ENCODE results near the gene NFE2L2.
"Not testable (repeated sequence)": the region's sequence is repeated elsewhere in the genome, so short reads cannot be mapped to it uniquely, and the experiment has no call there.

NFE2L2 gene

DNA sequence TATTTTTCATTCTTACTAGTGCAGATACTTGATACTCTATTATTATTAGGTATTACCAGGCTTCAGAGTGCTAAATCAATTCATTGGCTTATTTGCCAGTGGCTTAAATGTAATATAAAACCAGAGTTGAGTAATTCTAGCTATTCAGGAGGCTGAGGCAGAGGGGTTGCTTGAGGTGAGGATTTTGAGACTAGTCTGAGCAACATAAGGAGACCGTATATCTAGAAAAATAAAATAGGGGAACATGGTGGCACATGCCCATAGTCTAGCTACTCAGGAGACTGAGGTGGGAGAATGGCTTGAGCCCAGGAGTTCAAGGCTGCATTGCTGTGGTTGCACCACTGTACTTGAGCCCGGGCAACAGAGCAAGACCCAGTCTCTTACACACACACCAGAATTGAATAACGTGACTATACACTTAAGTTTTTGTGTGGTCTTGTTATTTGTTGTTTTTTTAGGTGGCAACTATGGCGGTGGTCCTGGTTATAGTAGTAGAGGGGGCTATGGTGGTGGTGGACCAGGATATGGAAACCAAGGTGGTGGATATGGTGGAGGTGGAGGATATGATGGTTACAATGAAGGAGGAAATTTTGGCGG lies 47.2 kb downstream of the NFE2L2 start:
- no peak overlapping the region for H3K4me3 ChIP-seq (ENCODE audit: extremely low read depth, insufficient read depth, low read length, poor library complexity, severe bottlenecking)
- no peaks in the 10 kb centered on the region for H3K9me3 ChIP-seq (ENCODE audit: control insufficient read depth, low read length)
- WGBS, 2 experiments (ENCODE audit: insufficient coverage in 2 of 2): 96 to 100% methylated on average over 2 to 3 of the region's 5 CpGs
- H3K36me3 ChIP-seq (ENCODE audit: control insufficient read depth, insufficient read depth, low read length): peaks cover 81% of the 10 kb centered on the region
- H3K4me1 ChIP-seq (ENCODE audit: control insufficient read depth, insufficient read depth, low read length, poor library complexity, severe bottlenecking): peaks cover 12% of the 10 kb centered on the region
- no peak overlapping the region for H3K27ac ChIP-seq (ENCODE audit: low read depth, low read length, severe bottlenecking)

DNA sequence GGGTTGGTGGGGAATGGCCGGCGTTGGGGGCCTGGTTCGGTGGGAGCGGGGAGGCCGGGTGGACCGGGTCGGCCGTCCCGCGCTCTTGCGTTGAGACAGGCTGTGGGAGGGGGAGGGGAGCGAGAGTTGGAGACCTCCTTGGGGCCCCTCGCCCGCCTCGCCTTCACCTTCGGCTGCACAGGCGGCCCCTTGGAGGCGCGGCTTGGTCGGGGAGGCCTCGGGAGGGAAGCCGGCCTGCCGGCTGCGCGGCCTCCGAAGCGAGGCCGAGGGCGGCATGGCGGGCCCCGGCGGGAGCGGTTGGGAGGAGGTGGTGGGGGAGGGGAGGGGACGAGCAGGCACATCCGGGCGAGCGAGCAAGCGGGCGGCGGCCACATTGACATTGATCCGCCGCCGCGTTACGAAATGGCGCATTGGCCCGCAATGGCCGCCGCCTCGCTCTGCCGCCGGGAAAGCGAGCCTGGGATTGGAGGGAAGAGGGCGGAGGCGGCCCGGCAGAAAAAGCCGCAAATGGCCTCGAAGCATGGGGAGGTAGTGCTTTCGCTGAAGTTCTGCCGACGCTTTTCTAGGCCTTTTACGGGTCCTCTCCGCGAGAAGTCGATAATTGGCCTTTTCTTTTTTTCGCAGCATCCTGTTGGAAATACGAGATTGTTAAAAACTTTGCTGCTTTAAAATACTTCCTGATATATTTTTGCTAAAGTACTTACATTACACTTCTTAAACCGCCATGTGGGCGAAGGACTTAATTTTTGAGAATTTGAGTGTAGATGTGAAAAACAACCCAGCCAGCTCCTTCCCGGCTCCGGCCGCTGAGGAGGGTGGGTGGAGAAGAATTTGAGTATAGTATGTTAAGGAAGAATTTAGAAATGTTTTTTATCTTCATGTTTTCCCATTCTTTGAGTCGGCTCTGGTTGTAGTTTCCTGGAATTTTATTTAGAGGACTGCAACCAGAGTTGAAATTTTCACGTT lies 51.4 kb downstream of the NFE2L2 start:
- WGBS, 2 experiments (ENCODE audit: insufficient coverage in 2 of 2): 0 to 1% methylated on average over 35 to 54 of the region's 74 CpGs
- Histone ChIP-seq H3K36me3 (ENCODE audit: control insufficient read depth, insufficient read depth, low read length) (peaks cover 42% of the 10 kb centered on the region), H3K27ac (ENCODE audit: low read depth, low read length, severe bottlenecking) (peak overlapping the region; percentile 98), H3K4me1 (ENCODE audit: control insufficient read depth, insufficient read depth, low read length, poor library complexity, severe bottlenecking) (peaks cover 21% of the 10 kb centered on the region), H3K4me3 (ENCODE audit: extremely low read depth, insufficient read depth, low read length, poor library complexity, severe bottlenecking) (peak overlapping the region; percentile 95), H3K9me3 (ENCODE audit: control insufficient read depth, low read length) (no peaks in the 10 kb centered on the region)

DNA sequence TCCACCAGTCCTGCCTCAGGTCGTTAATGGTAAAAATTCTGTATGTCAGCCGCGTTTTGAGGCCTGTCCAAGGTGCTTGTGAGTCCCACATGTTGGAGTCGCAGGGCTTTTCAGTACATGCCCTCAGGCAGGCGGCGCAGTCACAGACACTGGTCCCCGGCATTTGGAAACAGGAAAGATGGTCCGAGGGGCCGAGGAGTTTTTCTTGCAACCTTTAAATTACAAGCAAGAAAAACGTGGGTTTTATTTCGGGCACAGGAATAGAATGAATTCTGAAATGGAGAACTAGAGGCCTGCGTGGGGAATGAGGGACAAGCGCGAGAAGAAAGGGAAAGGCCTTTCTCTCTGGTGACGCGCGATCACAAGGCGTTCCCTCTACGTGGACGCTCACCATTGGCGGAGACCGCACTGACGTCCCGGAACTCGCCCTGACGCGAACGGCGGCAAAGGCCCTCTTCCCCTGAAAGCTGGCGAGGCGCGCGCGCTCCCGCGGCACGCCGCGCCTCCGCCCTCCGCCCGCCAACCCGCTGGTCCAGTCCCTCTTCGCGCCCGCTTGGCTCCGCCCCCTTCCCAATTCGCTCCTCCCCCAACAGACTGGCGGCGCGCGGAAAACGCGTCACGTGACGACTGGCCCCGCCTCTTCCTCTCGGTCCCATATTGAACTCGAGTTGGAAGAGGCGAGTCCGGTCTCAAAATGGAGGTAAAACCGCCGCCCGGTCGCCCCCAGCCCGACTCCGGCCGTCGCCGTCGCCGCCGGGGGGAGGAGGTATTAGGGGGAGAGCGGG lies 52.2 kb downstream of the NFE2L2 start, which contains the start of gene HNRNPA3:
Gene HNRNPA3, plus strand, starts transcription at position 689 of the 785 bp plus-strand sequence. Its CDS starts 6 bp downstream, at position 695.
- WGBS, 2 experiments (ENCODE audit: insufficient coverage in 2 of 2): 1% methylated on average over 41 to 42 of the region's 74 CpGs
- Histone ChIP-seq H3K27ac (ENCODE audit: low read depth, low read length, severe bottlenecking) (peak within 1 kb of the TSS; percentile 98), H3K4me3 (ENCODE audit: extremely low read depth, insufficient read depth, low read length, poor library complexity, severe bottlenecking) (peak within 1 kb of the TSS; percentile 95), H3K4me1 (ENCODE audit: control insufficient read depth, insufficient read depth, low read length, poor library complexity, severe bottlenecking) (peaks cover 21% of the 10 kb centered on the region), H3K9me3 (ENCODE audit: control insufficient read depth, low read length) (no peaks in the 10 kb centered on the region), H3K36me3 (ENCODE audit: control insufficient read depth, insufficient read depth, low read length) (peaks cover 33% of the 10 kb centered on the region)

DNA sequence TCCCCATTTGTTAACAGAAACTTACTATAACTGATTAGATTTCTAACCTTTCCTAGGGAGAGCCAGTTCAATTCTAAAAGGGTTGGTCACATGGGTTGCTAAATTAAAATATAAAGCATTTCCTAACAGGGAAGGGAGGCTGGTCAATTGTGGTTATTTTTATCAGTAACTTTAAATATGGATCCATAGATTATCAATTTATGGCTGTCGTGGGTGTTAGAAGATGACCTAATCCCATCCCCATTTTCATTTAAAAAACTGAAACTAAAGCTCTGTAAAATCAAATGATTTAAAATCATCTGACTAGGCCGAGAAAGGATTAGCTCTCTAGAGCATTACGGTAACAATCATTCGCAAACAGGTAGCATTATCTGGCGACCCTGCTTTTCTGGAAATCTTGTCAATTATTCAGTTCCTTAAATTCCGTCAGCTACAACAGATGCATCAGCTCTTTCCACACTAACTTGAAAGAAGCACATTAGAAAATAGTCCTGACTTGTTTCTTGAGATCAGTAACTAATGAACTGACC lies 52.9 kb downstream of the NFE2L2 start:
- H3K4me3 ChIP-seq (ENCODE audit: extremely low read depth, insufficient read depth, low read length, poor library complexity, severe bottlenecking): peak overlapping the region; percentile 95
- peak overlapping the region; percentile 98 for H3K27ac ChIP-seq (ENCODE audit: low read depth, low read length, severe bottlenecking)
- H3K36me3 ChIP-seq (ENCODE audit: control insufficient read depth, insufficient read depth, low read length): peaks cover 27% of the 10 kb centered on the region
- peaks cover 21% of the 10 kb centered on the region for H3K4me1 ChIP-seq (ENCODE audit: control insufficient read depth, insufficient read depth, low read length, poor library complexity, severe bottlenecking)
- H3K9me3 ChIP-seq (ENCODE audit: control insufficient read depth, low read length): no peaks in the 10 kb centered on the region
- 22 to 37% methylated on average over 5 of the region's 6 CpGs for WGBS, 2 experiments (ENCODE audit: insufficient coverage in 2 of 2)

DNA sequence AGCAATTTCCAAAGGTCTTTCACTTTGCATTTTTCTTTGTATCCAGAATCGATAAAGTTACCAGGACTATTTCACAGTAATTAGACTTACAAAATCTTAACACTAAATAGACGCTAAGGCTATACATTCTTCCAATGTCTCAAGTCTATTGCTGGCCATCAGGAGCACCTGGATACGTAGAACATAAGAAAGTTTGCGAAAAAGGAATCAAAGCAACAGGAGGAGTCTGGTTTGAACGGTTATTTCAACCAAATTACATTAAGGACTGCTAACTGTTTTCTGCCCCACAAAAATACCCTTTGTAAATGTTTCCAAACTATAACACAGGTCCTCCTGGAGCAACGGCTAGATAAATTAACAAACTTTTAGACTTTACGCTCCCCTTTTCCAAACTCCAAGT lies 53.4 kb downstream of the NFE2L2 start:
- peaks cover 21% of the 10 kb centered on the region for H3K4me1 ChIP-seq (ENCODE audit: control insufficient read depth, insufficient read depth, low read length, poor library complexity, severe bottlenecking)
- H3K4me3 ChIP-seq (ENCODE audit: extremely low read depth, insufficient read depth, low read length, poor library complexity, severe bottlenecking): peak overlapping the region; percentile 95
- 64 to 78% methylated on average over 4 to 6 of the region's 7 CpGs for WGBS, 2 experiments (ENCODE audit: insufficient coverage in 2 of 2)
- peaks cover 22% of the 10 kb centered on the region for H3K36me3 ChIP-seq (ENCODE audit: control insufficient read depth, insufficient read depth, low read length)
- no peaks in the 10 kb centered on the region for H3K9me3 ChIP-seq (ENCODE audit: control insufficient read depth, low read length)
- H3K27ac ChIP-seq (ENCODE audit: low read depth, low read length, severe bottlenecking): peak overlapping the region; percentile 98

DNA sequence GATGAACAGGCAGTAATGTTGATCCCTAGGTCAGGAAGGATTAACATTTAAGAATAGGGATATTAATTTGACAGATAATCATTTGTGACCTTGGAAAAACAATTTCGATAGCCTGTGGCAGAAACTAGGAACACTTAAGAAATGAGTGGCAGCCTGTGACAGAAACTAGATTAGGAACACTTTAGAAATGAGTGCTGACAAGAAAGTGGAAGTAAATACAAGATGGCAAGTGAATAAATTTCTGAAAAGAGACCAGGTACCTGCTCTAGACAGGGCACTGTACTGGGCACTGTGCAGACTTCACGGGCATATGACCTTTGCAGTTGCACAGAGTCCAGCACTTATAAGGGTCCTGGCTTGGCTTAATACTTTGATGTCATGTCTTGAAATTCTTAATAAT lies 57.4 kb downstream of the NFE2L2 start:
- H3K9me3 ChIP-seq (ENCODE audit: control insufficient read depth, low read length): no peaks in the 10 kb centered on the region
- H3K4me1 ChIP-seq (ENCODE audit: control insufficient read depth, insufficient read depth, low read length, poor library complexity, severe bottlenecking): peaks cover 10% of the 10 kb centered on the region
- H3K36me3 ChIP-seq (ENCODE audit: control insufficient read depth, insufficient read depth, low read length): no peaks in the 10 kb centered on the region
- H3K4me3 ChIP-seq (ENCODE audit: extremely low read depth, insufficient read depth, low read length, poor library complexity, severe bottlenecking): no peak overlapping the region
- no peak overlapping the region for H3K27ac ChIP-seq (ENCODE audit: low read depth, low read length, severe bottlenecking)
- 93 to 97% methylated on average over 2 of the region's 2 CpGs for WGBS, 2 experiments (ENCODE audit: insufficient coverage in 2 of 2)

DNA sequence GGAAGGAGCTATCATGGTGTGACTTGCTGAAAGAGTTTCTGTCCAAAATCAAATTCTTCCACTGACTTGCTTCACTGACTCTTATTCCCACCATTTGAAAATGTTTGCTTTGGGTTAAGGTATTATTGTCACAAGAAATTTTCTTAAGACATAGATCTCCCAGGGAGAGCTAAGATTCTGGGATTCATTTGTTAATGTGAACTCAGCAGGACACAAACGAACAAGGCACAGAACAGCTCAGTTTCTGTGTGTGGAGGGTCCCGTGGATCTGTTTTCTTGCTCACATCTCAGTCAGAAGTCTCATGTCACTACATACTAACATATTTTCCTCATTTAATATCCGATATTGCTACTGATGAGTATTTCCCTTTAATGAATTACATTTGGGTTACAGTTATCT lies 60.1 kb downstream of the NFE2L2 start:
- H3K4me1 ChIP-seq (ENCODE audit: control insufficient read depth, insufficient read depth, low read length, poor library complexity, severe bottlenecking): no peaks in the 10 kb centered on the region
- H3K27ac ChIP-seq (ENCODE audit: low read depth, low read length, severe bottlenecking): no peak overlapping the region
- no peaks in the 10 kb centered on the region for H3K36me3 ChIP-seq (ENCODE audit: control insufficient read depth, insufficient read depth, low read length)
- no peaks in the 10 kb centered on the region for H3K9me3 ChIP-seq (ENCODE audit: control insufficient read depth, low read length)
- WGBS, 2 experiments (ENCODE audit: insufficient coverage in 2 of 2): 25 to 57% methylated on average over 1 to 2 of the region's 3 CpGs
- H3K4me3 ChIP-seq (ENCODE audit: extremely low read depth, insufficient read depth, low read length, poor library complexity, severe bottlenecking): no peak overlapping the region

DNA sequence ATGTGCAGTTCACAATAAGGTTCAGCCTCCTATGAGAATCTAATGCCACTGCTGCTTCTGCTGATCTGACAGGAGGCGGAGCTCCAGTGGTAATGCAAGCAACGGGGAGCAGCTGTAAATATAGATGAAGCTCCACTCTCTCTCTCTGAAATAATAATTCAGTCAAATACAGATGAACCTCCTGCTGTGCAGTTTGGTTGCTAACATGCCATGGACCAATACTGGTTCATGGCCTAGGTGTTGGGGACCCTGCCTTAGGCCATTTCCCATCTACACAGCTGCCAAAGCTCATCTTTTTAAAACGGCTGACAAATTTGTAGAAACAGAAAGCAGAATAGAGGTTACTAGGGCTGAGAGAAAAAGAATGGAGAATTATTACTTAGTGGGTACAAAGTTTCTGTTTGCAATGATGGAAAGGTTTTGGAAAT lies 62.6 kb downstream of the NFE2L2 start:
- Histone ChIP-seq H3K27ac (ENCODE audit: low read depth, low read length, severe bottlenecking) (no peak overlapping the region), H3K4me1 (ENCODE audit: control insufficient read depth, insufficient read depth, low read length, poor library complexity, severe bottlenecking) (no peaks in the 10 kb centered on the region), H3K4me3 (ENCODE audit: extremely low read depth, insufficient read depth, low read length, poor library complexity, severe bottlenecking) (no peak overlapping the region), H3K36me3 (ENCODE audit: control insufficient read depth, insufficient read depth, low read length) (no peaks in the 10 kb centered on the region), H3K9me3 (ENCODE audit: control insufficient read depth, low read length) (no peaks in the 10 kb centered on the region)
- 93 to 100% methylated on average over 1 to 3 of the region's 3 CpGs for WGBS, 2 experiments (ENCODE audit: insufficient coverage in 2 of 2)

DNA sequence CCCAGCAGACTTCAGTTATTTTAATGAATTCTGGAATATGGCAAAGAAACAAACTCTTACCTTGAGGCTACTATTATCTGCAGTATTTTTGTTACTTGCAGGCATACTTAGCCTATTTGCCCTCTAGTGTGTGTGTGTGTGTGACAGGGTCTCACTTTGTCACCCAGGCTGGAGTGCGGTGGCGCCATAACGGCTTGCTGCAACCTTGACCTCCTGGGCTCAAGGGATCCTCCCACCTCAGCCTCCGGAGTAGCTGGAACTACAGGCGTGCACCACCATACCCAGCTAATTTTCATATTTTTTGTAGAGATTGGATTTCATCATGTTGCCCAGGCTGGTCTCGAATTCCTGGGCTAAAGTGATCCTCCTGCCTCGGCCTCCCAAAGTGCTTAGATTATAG lies 64.1 kb downstream of the NFE2L2 start:
- H3K36me3 ChIP-seq (ENCODE audit: control insufficient read depth, insufficient read depth, low read length); H3K27ac ChIP-seq (ENCODE audit: low read depth, low read length, severe bottlenecking); H3K9me3 ChIP-seq (ENCODE audit: control insufficient read depth, low read length); H3K4me3 ChIP-seq (ENCODE audit: extremely low read depth, insufficient read depth, low read length, poor library complexity, severe bottlenecking); H3K4me1 ChIP-seq (ENCODE audit: control insufficient read depth, insufficient read depth, low read length, poor library complexity, severe bottlenecking): not testable (repeated sequence)
- WGBS, 2 experiments (ENCODE audit: insufficient coverage in 2 of 2): 97% methylated on average over 5 of the region's 7 CpGs; no CpG with 5 or more reads in 1 of the 2 experiments

DNA sequence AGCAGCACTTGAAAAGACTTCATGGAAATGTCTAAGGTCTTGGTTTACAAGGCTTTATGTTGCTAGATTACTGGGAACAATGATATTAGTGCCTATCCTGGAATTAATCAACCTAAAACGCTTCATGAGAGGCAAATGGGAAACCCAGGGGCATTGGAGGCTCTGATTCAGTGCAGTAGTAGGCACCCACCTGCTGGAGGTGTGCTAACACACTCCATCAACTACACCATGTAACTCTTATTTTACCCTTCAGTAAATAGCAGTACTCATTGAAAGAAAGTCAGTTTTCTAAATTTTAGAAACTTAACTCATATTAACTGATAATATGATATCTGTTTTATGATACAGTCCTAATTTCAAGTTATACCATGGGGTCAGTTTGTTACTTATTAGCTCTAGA lies 69.3 kb downstream of the NFE2L2 start:
- no peak overlapping the region for H3K4me3 ChIP-seq (ENCODE audit: extremely low read depth, insufficient read depth, low read length, poor library complexity, severe bottlenecking)
- 71% methylated on average over 1 of the region's 1 CpG; no CpG with 5 or more reads in 1 of the 2 experiments for WGBS, 2 experiments (ENCODE audit: insufficient coverage in 2 of 2)
- no peaks in the 10 kb centered on the region for H3K9me3 ChIP-seq (ENCODE audit: control insufficient read depth, low read length)
- H3K4me1 ChIP-seq (ENCODE audit: control insufficient read depth, insufficient read depth, low read length, poor library complexity, severe bottlenecking): no peaks in the 10 kb centered on the region
- no peaks in the 10 kb centered on the region for H3K36me3 ChIP-seq (ENCODE audit: control insufficient read depth, insufficient read depth, low read length)
- H3K27ac ChIP-seq (ENCODE audit: low read depth, low read length, severe bottlenecking): no peak overlapping the region

All from mesodermal cell (in vitro differentiated cells).